Panc1 (cell line): ENCODE results near the gene CAMKMT. TPM values are rescaled to one million over a fixed set of nuclear protein-coding genes. Genes with fewer than 3 reads are reported as not detected.

Experiments
- ATAC-seq: fragments of 200-7000 bp; cut with Tn5 transposase; 2 replicates; pipeline ENCODE4 v1.9.1; 2020; ENCODE audit warnings: mild to moderate bottlenecking, moderate library complexity
- BruUV-seq: library from RNA; stranded (reverse); fragments of 400-500 nt; replicated peaks from 2 replicates; lab custom pipeline; 2021; lab: Mats Ljungman, UMichigan
- CTCF ChIA-PET: fragments of 300-600 bp; sonication (Branson Sonifier 250); formaldehyde crosslinking; loops from one replicate; lab custom pipeline; 2022; ENCODE audit warnings: antibody characterized with exemption; lab: Charles Lee
- POLR2A ChIA-PET: fragments of 300-600 bp; sonication (Branson Sonifier 250); formaldehyde crosslinking; loops from one replicate; lab custom pipeline; 2022; ENCODE audit warnings: antibody characterized with exemption; lab: Charles Lee
- DNase-seq: peaks from one replicate; pipeline ENCODE4 v3.0.0-alpha.2; 2010; ENCODE audit warnings: low read depth, low spot score
- H3K27ac ChIP-seq: 2 replicates; pipeline ENCODE4 v1.5.1; 2011; ENCODE audit warnings: mild to moderate bottlenecking, low read length, inconsistent platforms
- H3K27me3 ChIP-seq: fragments of 200-500 bp; sonication (Bioruptor generic); 2 replicates; pipeline ENCODE4 v1.6.0; 2014; ENCODE audit warnings: low read length, inconsistent platforms; ENCODE audit not compliant: control insufficient read depth, insufficient read depth
- H3K36me3 ChIP-seq: fragments of 200-500 bp; sonication (Bioruptor generic); 2 replicates; pipeline ENCODE4 v1.5.1; 2014; ENCODE audit warnings: inconsistent platforms, mild to moderate bottlenecking, low read length, moderate library complexity; ENCODE audit not compliant: control insufficient read depth, insufficient read depth
- H3K4me1 ChIP-seq: 2 replicates; pipeline ENCODE4 v1.5.1; 2011; ENCODE audit warnings: inconsistent platforms, mild to moderate bottlenecking, low read length, moderate library complexity; ENCODE audit not compliant: control insufficient read depth, insufficient read depth
- H3K4me3 ChIP-seq, 2 experiments: 2 replicates each; pipeline ENCODE4 v1.5.1; 2011 to 2012; ENCODE audit warnings: low read depth in 2 of 2, low read length in 2 of 2, mild to moderate bottlenecking in 2 of 2, inconsistent platforms in 1 of 2, moderate library complexity in 1 of 2
- H3K9me3 ChIP-seq: fragments of 200-500 bp; sonication (Bioruptor generic); 2 replicates; pipeline ENCODE4 v1.5.1; 2014; ENCODE audit warnings: low read depth, mild to moderate bottlenecking, inconsistent platforms, low read length, moderate library complexity; ENCODE audit not compliant: control insufficient read depth, insufficient read depth
- POLR2AphosphoS5 ChIP-seq: IDR thresholded peaks from 2 replicates; pipeline ENCODE4 v1.6.1; 2012; ENCODE audit warnings: mild to moderate bottlenecking, low read depth, low read length, moderate library complexity
- SIN3A ChIP-seq: IDR thresholded peaks from 2 replicates; pipeline ENCODE4 v1.6.1; 2012; ENCODE audit warnings: low read depth, mild to moderate bottlenecking, low read length, moderate library complexity, borderline replicate concordance; ENCODE audit not compliant: insufficient read depth
- TCF7L2 ChIP-seq: IDR thresholded peaks from 2 replicates; pipeline ENCODE4 v1.6.1; 2011; ENCODE audit warnings: mild to moderate bottlenecking, low read depth, low read length, inconsistent platforms
- in situ Hi-C: cut with HindIII; loops from 2 replicates; pipeline ENCODE4 v1.10.0; 2016; ENCODE audit warnings: low sequenced_read_pairs, low pct_unique_long_range_greater_than_20kb
- intact Hi-C: fragments of 100-400 bp; cut with micrococcal nuclease; formaldehyde crosslinking; loops from one replicate; pipeline ENCODE4 v1.10.0; 2022; ENCODE audit not compliant: unreplicated experiment
- total RNA-seq: library from RNA; stranded (reverse); gene quantifications from one replicate; pipeline ENCODE4 v1.2.1, GENCODE V29; 2021; ENCODE audit not compliant: unreplicated experiment
- TF ChIP-seq, protein P1 (sequence below), 2 experiments: IDR thresholded peaks; 2 replicates each; pipeline ENCODE4 v1.6.1; 2011 to 2012; ENCODE audit warnings: low read depth in 2 of 2, control low read depth in 1 of 2, low read length in 1 of 2, mild to moderate bottlenecking in 1 of 2, moderate library complexity in 1 of 2; ENCODE audit not compliant: insufficient read depth in 1 of 2
- TF ChIP-seq, protein P2 (sequence below): fragments of 450-650 bp; IDR thresholded peaks from 2 replicates; pipeline ENCODE4 v1.5.1; 2017; ENCODE audit warnings: mild to moderate bottlenecking

The CAMKMT gene
- total RNA-seq, 1 experiment from 2014 or later, result 12.6 TPM

DNA sequence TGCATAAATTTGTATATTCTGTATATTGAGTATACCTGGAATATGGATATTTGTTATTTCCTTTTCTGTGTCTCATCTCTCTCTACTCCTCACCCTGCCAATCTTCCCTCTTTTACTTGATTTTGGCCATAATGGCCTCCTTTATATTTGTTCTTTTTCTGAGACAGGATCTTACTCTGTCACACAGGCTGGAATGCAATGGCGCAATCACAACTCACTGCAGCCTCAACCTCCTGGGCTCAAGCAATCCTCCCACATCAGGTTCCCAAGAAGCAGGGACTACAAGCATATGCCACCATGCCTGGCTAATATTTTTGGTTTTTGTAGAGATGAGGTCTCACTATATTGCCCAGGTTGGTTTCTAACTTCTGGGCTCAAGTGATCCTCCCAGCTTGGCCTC, 30.9 kb upstream of the CAMKMT start:
- ATAC-seq, result no peak
- Histone ChIP-seq H3K4me1 (no peaks in the 10 kb centered on the region), H3K4me3 (no peak overlapping the region), H3K36me3 (peaks cover 14% of the 10 kb centered on the region), H3K27me3 (no peaks in the 10 kb centered on the region), H3K9me3 (no peaks in the 10 kb centered on the region), H3K27ac (no peak overlapping the region)
- ChIA-PET POLR2A (no interaction called here), CTCF (no interaction called here)
- TF ChIP-seq POLR2AphosphoS5 (no peak), TCF7L2 (no peak)
- TF ChIP-seq, protein P1, sequence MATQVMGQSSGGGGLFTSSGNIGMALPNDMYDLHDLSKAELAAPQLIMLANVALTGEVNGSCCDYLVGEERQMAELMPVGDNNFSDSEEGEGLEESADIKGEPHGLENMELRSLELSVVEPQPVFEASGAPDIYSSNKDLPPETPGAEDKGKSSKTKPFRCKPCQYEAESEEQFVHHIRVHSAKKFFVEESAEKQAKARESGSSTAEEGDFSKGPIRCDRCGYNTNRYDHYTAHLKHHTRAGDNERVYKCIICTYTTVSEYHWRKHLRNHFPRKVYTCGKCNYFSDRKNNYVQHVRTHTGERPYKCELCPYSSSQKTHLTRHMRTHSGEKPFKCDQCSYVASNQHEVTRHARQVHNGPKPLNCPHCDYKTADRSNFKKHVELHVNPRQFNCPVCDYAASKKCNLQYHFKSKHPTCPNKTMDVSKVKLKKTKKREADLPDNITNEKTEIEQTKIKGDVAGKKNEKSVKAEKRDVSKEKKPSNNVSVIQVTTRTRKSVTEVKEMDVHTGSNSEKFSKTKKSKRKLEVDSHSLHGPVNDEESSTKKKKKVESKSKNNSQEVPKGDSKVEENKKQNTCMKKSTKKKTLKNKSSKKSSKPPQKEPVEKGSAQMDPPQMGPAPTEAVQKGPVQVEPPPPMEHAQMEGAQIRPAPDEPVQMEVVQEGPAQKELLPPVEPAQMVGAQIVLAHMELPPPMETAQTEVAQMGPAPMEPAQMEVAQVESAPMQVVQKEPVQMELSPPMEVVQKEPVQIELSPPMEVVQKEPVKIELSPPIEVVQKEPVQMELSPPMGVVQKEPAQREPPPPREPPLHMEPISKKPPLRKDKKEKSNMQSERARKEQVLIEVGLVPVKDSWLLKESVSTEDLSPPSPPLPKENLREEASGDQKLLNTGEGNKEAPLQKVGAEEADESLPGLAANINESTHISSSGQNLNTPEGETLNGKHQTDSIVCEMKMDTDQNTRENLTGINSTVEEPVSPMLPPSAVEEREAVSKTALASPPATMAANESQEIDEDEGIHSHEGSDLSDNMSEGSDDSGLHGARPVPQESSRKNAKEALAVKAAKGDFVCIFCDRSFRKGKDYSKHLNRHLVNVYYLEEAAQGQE (IDR thresholded peaks at IDR 0.05; ENCODE audit: insufficient read depth in 1 of 2, low read depth in 2 of 2, low read length in 1 of 2), result no peak
- TF ChIP-seq, protein P2, sequence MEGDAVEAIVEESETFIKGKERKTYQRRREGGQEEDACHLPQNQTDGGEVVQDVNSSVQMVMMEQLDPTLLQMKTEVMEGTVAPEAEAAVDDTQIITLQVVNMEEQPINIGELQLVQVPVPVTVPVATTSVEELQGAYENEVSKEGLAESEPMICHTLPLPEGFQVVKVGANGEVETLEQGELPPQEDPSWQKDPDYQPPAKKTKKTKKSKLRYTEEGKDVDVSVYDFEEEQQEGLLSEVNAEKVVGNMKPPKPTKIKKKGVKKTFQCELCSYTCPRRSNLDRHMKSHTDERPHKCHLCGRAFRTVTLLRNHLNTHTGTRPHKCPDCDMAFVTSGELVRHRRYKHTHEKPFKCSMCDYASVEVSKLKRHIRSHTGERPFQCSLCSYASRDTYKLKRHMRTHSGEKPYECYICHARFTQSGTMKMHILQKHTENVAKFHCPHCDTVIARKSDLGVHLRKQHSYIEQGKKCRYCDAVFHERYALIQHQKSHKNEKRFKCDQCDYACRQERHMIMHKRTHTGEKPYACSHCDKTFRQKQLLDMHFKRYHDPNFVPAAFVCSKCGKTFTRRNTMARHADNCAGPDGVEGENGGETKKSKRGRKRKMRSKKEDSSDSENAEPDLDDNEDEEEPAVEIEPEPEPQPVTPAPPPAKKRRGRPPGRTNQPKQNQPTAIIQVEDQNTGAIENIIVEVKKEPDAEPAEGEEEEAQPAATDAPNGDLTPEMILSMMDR, result no peak
- DNase-seq, result no peak
- no TSS peak for BruUV-seq
- intact Hi-C loops (no loop called here), in situ Hi-C loops (no loop called here)

DNA sequence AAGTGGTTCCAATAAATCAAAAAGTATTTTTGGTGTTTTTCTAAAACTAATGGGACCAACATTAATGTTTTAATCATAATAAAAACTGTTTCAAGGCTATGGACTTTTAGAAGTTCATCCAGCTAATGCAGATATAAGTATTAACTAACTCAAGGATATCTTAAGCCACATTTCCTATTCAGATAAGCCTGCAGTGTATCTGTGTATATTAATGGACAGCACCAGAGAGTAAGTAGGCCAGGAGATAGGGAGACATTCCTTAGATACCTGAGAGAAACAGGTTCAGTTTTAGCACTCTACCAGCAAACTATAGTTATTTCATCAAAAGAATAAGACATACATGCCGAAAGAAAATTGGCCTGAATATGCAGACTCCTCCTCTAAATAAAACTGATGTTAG, 27.8 kb upstream of the CAMKMT start:
- no peaks in the 10 kb centered on the region for H3K27me3 ChIP-seq
- no TSS peak for BruUV-seq
- no peaks in the 10 kb centered on the region for H3K9me3 ChIP-seq
- intact Hi-C loops (no loop called here), in situ Hi-C loops (no loop called here)
- no peak for ATAC-seq
- TF ChIP-seq TCF7L2 (no peak), POLR2AphosphoS5 (no peak)
- no peaks in the 10 kb centered on the region for H3K4me1 ChIP-seq
- H3K27ac ChIP-seq, result no peak overlapping the region
- POLR2A ChIA-PET, result no interaction called here
- CTCF ChIA-PET, result no interaction called here
- H3K4me3 ChIP-seq, result no peak overlapping the region
- DNase-seq, result no peak
- H3K36me3 ChIP-seq, result peaks cover 12% of the 10 kb centered on the region

DNA sequence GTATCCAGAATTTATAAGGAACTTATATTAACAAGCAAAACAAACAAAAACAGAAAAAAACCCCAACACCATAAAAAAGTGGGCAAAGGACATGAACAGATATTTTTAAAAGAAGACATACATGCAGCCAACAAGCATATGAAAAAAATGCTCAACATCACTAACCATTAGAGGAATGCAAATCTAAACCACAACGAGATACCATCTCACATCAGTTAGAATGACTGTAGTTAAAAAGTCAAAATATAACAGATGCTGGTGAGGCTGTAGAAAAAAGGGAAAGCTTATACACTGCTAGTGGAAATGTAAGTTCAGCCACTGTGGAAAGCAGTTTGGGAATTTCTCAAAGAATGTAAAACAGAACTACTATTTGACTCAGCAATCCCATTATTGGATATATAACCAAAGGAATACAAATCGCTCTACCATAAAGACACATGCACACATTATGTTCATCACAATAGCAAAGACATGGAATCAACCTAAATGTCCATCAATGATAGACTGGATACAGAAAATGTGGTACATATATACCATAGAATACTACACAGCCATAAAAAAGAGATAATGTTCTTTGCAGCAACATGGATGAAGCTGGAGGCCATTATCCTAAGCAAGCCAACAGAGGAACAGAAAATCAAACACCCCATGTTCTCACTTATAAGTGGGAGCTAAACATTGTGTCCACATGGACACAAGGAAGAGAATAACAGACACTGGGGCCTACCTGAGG, 25.8 kb upstream of the CAMKMT start:
- H3K4me3 ChIP-seq, result no peak overlapping the region
- intact Hi-C loops, result no loop called here
- no peak for TF ChIP-seq POLR2AphosphoS5
- no peak for TF ChIP-seq TCF7L2
- TF ChIP-seq, protein P2, result no peak
- TF ChIP-seq, protein P1 (IDR thresholded peaks at IDR 0.05; ENCODE audit: insufficient read depth in 1 of 2, low read depth in 2 of 2, low read length in 1 of 2), result no peak
- no peak for TF ChIP-seq SIN3A
- H3K27me3 ChIP-seq, result no peaks in the 10 kb centered on the region
- peaks cover 18% of the 10 kb centered on the region for H3K36me3 ChIP-seq
- ATAC-seq (no peak), DNase-seq (no peak)
- no peak overlapping the region for H3K27ac ChIP-seq
- no peaks in the 10 kb centered on the region for H3K4me1 ChIP-seq
- ChIA-PET CTCF (no interaction called here), POLR2A (no interaction called here)
- BruUV-seq, result no TSS peak
- H3K9me3 ChIP-seq, result no peaks in the 10 kb centered on the region
- in situ Hi-C loops, result no loop called here
